Activated CD8-positive, alpha-beta memory T cell treated with anti-CD3 and anti-CD28 coated beads, Interleukin-2, amount 50 U/mL, for 1 hour (primary cell): ENCODE measurements around the gene TRDMT1.

Experiments
- DNase-seq: peaks from one replicate; pipeline ENCODE4 v3.0.0-alpha.2; 2020; ENCODE audit errors: extremely low read depth

Gene TRDMT1, protein sequence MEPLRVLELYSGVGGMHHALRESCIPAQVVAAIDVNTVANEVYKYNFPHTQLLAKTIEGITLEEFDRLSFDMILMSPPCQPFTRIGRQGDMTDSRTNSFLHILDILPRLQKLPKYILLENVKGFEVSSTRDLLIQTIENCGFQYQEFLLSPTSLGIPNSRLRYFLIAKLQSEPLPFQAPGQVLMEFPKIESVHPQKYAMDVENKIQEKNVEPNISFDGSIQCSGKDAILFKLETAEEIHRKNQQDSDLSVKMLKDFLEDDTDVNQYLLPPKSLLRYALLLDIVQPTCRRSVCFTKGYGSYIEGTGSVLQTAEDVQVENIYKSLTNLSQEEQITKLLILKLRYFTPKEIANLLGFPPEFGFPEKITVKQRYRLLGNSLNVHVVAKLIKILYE

GRCh38 chr10:17200912-17201793 lies at the start of gene TRDMT1:
Gene TRDMT1 (minus strand): TSS chr10:17201672. CDS start chr10:17201634, 38 bp downstream.
- no peak for DNase-seq

GRCh38 chr10:17250736-17251135 lies 49.3 kb upstream of the TRDMT1 start:
- DNase-seq = no peak

DNA sequence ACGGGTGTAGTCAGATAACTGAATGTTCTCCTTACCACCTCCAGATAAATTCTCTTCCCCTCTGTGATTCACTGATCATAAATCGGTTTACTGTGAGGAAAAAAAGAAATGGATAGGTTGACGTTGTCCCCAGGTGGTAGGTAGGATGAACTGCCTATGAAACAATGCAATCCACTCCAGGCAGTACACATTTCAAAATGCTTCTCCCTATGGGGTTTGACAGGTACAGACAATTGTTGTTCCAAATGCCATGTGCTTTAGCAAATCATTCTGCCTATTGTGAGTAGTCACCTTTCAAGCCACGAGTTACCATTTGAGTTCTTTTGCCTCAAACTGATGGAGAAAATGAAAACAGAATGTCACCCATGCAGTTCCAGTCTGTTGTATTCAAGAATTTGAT lies 48.3 kb upstream of the TRDMT1 start:
- no peak for DNase-seq

- no peak for DNase-seq
Measured at GRCh38 chr10:17248964-17249363, 47.5 kb upstream of the TRDMT1 start.

DNA sequence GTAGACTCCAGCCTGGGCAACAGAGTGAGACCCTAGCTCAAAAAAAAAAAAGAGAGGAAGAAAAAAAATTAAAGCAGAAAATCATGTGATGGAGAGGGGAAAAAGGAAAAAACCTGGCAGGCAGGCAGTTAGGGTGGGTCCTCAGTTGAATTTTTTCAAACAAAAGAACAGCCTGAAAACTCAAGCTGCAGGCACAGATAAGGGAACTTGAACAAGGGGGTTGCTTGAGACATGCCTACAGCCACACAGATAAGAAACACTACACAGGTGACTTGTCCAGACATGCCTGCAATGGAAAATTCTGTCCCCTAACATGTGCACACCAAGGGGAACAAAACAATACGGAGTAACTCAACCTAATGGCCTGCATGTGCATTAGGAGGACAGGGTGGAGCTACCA lies 45.7 kb upstream of the TRDMT1 start:
- no peak for DNase-seq

- no peak for DNase-seq
Measured at GRCh38 chr10:17244700-17245365, 43.4 kb upstream of the TRDMT1 start.

DNA sequence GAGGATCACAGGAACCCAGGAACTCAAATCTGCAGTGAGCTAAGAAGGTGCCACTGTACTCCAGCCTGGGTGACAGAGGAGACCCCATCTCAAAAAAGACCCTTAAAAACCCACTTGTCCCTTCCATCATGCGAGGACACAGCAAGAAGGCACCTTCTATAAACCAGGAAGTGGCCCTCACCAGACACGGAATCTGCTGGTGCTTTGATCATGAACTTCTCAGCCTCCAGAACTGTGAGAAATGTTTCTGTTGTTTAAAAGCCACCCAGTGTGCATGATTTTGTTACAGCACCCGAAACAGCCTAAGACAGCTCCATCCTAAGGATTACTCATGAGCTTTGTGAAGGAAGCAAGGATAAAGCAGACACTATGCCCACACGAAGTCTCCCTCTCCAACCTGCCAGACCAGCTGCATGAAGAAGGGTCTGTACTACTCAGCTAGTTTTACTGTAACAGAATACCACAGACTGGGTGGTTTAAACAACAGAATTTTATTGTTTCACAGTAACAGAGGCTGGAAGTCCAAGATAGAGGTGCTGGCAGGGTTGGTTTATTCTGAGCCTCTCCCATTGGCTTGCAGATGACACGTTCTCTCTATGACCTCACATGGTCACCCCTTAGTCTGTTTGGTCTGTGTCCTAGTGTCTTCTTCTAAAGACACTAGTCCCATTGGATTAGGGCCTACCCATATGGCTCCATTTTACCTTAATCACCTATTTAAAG lies 40.3 kb upstream of the TRDMT1 start:
- no peak for DNase-seq

DNA sequence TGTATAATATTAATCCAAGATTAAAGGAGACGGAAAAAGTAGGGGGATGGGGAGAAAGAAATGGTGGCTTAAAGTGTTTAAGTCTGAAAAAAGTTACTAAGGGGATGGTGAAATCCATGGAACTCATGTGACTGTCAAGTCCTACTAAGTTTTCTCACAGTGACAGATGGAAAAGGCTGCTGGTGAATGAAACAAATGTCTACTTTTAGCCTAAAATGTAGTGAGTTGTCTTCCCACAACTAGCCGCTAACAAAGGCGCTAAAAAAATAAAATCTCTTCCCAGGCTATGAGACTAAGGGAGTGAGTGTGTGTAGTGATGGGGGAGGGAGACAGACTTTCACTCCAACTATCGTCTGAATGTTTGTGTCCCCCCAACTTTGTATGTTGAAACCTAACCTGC lies 39.1 kb upstream of the TRDMT1 start:
- DNase-seq = no peak

DNA sequence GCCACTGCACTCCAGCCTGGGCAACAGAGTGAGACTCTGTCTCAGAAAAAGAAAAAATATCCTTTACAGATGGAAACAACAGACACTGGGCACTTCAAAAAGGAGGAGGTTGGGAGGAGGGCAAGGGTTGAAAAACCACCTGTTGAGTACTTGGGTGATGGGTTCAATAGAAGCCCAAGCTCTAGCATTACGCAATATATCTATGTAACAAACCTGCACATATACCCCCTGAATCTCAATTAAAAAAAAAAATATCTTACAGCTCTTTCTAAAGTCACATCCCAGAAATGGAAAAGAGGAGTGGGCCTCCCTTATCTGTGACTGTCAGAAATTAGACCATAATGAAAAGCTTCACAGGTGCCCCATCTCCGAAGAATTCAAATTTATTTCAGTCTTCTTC lies 38.6 kb upstream of the TRDMT1 start:
- no peak for DNase-seq

DNA sequence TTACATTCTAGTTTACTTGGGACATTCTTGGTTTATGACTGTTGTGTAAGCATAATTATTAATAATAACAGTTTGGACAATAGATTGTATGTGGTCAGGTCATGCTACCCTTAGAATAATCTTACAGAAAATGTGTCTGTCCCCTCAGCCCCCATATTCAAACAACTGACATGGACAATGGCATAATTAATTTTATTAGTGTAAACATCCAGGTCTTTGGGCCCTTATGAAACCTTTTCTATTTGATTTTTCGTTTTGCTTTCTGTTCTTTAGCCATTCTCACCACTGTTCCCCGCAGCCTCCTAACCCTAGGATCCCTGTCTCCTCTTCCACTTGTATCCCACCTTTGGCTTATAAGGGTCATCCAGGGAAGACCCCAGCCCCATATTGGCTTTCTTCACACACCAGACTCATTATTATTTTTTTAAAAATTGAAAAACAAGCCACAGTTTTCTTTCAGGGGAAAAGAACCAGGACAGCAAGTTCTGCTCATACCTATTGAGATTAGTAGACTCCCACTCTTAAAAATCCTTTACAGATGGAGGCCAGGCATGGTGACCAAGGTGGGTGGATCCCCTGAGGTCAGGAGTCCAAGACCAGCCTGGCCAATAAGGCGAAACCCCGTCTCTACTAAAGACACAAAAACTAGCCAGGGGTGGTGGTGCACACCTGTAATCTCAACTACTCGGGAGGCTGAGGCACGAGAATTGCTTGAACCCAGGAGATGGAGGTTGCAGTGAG lies 38.0 kb upstream of the TRDMT1 start:
- no peak for DNase-seq

GRCh38 chr10:17238445-17239291 lies 37.2 kb upstream of the TRDMT1 start:
- DNase-seq = no peak

DNA sequence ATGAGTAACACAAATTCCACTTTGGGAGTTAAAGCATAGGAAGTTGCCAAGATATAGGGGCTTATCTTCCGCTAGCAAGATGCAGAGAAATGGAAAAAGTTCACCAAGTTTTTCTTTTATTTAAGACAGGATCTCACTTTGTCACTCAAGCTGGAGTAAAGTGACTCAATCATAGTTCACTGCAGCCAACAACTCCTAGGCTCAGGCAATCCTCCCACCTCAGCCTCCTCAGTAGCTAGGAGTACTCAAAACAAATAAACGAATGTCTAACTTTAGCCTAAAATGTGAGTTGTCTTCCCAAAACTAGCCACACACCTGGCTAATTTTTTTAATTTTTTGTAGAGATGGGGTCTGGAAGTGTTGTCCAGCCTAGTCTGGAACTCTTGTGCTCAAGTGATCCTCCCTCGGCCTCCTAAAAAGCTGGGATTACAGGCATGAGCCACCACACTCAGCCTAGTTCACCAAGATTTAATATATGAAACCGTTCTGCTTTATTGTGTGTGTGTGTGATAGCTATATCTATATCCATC lies 36.5 kb upstream of the TRDMT1 start:
- no peak for DNase-seq

DNA sequence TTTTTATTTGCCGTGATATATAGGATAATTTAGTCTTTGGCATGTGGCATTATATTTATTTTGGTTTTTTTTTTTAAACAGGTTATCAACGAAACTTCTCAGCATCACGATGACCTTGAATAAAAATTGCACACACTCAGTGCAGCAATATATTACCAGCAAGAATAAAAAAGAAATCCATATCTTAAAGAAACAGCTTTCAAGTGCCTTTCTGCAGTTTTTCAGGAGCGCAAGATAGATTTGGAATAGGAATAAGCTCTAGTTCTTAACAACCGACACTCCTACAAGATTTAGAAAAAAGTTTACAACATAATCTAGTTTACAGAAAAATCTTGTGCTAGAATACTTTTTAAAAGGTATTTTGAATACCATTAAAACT lies 35.7 kb upstream of the TRDMT1 start:
- DNase-seq = no peak

DNA sequence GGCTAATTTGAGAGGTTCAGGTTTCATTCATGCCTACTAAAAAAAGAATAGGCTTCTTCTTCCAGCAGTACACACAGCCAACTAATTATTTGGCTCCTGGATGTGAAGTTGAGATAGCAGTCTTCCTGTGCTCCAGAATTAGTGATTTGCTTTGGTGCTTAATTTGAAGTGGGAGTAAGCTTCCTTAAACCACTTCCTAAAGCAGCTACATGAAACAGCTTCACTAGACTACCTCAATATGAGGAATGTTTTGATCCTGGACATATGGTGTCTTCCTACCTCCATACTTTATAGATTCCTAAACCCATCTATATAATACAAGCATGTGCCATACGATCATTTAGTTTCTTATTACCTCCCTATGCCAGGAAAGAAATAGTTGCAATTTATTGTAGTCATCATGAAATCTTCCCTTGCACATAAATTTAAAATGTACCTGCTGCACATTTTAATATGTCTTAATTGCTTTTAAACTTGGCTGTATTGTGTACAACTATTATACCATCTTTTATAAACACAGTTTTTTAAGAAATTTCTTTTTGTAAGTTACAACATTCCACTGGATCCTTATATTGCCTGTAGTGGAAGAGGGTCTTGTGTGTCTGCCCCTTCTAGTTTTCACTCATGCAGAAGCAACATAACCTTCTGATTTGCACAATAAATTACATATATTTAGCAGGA lies 35.1 kb upstream of the TRDMT1 start:
- DNase-seq = no peak

DNA sequence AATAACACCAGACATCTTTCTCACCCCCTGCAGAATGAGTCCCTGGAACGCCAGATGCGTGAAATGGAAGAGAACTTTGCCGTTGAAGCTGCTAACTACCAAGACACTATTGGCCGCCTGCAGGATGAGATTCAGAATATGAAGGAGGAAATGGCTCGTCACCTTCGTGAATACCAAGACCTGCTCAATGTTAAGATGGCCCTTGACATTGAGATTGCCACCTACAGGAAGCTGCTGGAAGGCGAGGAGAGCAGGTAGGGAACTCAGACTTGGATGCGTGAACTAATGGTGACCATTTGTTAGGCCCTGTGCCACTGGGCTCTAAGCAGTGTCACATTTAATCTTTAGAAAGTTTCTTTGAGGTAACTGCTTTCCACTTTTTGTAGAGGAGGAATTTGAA lies 33.7 kb upstream of the TRDMT1 start:
- no peak for DNase-seq

GRCh38 chr10:17234431-17234945 lies 33.0 kb upstream of the TRDMT1 start:
- no peak for DNase-seq

DNA sequence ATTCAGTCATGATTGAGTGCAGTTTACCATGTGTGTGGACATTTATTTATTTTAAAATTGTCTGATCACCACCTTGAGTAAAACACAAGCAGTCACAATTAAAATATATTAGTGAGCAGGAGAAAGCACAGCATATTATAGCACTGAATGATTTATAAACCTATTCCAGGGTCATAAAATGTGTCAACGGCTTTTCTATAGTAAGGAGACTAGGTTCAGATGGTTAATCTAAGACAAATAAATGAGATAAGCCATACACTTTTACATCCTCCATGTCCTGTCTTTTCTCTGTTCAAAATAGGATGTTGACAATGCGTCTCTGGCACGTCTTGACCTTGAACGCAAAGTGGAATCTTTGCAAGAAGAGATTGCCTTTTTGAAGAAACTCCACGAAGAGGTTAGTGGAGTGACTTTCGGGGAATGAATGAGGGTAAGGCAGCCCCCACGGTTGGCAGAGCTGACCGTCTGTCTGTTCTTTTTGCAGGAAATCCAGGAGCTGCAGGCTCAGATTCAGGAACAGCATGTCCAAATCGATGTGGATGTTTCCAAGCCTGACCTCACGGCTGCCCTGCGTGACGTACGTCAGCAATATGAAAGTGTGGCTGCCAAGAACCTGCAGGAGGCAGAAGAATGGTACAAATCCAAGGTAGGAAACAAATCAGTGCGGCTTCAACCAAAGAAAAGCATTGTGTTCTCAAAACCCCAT lies 32.0 kb upstream of the TRDMT1 start:
- DNase-seq = no peak

DNA sequence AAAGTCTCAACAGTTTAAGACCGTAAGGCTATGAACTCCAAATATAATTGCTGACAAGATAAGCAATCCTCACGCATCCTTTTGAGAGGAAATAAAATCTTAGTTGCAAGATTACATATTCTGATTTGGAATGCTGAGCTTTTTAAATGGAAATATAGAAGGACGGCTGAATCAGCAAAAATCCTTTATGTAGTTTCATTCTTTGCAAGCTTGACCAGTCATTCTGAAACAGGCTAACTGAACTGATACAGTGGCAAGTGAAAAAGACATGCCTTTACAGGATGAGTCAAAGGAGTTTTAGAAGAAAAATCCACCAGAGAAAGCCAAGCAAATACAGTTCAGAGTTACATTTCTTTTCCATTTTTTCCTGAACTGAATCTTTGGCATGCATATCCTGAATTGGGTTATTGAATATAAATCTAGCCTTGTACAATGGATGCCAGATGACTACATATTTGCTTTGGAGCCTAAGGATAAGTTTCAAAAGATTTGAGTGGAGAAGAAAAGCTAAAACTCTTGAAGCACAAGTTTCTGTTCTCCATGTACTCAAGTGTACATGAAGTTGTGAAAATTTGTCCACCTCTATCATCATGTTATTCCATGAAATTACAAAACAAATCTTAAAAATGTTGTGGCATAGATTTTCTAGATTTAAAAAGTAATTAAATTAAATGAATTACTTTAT lies 30.9 kb upstream of the TRDMT1 start:
- no peak for DNase-seq
